ENCODE data around the gene ENOPH1. TPM values are rescaled to one million over a fixed set of nuclear protein-coding genes. Genes with fewer than 3 reads are reported as not detected.

The ENOPH1 gene
- total and polyA plus RNA-seq, 2 of the 13 experiments (the other 11 are each of a cell fraction or from before 2014, with no cell fraction given): 15.5 to 64.3 TPM

- ChIA-PET POLR2A (interaction anchor here (1.0 kb wide), 1 partner anchor 46 kb away, joined by 3 read pairs; no protein-coding TSS in a partner anchor), CTCF (ENCODE audit: low intra/inter-chr PET ratio, low total read pairs) (no interaction called here)
- no peaks in the 10 kb centered on the region for H3K79me2 ChIP-seq (ENCODE audit: insufficient read depth, low read length)
- no peaks in the 10 kb centered on the region for H3K4me1 ChIP-seq (ENCODE audit: insufficient read depth, low read length)
- TF ChIP-seq ATF2 (CRISPR knock-in tag; IDR thresholded peaks at IDR 0.05): no peak
- no peak for TF ChIP-seq ZNF101 (CRISPR knock-in tag; IDR thresholded peaks at IDR 0.05; ENCODE audit: borderline replicate concordance, low read depth)
- TF ChIP-seq ATF7-NPFF (CRISPR knock-in tag; IDR thresholded peaks at IDR 0.05; ENCODE audit: low read depth): no peak
- TF ChIP-seq MBD4 (IDR thresholded peaks at IDR 0.05; ENCODE audit: borderline replicate concordance, low read length): no peak
- TF ChIP-seq ZNF501 (CRISPR knock-in tag; IDR thresholded peaks at IDR 0.05): no peak
- no peak for TF ChIP-seq ETV5 (CRISPR knock-in tag; IDR thresholded peaks at IDR 0.05; ENCODE audit: borderline replicate concordance)
- no peak for TF ChIP-seq JUN (CRISPR knock-in tag; IDR thresholded peaks at IDR 0.05)
- no peak for TF ChIP-seq ZBTB39 (CRISPR knock-in tag; IDR thresholded peaks at IDR 0.05)
- TF ChIP-seq ZNF256 (CRISPR knock-in tag; conservative IDR thresholded peaks at IDR 0.05): no peak
- no peak for TF ChIP-seq ADNP (CRISPR knock-in tag; IDR thresholded peaks at IDR 0.05)
- no peak for TF ChIP-seq FOSL2 (CRISPR knock-in tag; IDR thresholded peaks at IDR 0.05)
- no peak for TF ChIP-seq KLF13 (CRISPR knock-in tag; IDR thresholded peaks at IDR 0.05)
- no peak for TF ChIP-seq NKX3-1 (CRISPR knock-in tag; IDR thresholded peaks at IDR 0.05)
- TF ChIP-seq DPF2 (CRISPR knock-in tag; IDR thresholded peaks at IDR 0.05; ENCODE audit: borderline replicate concordance, low read depth): no peak
- TF ChIP-seq KMT2B (CRISPR knock-in tag; IDR thresholded peaks at IDR 0.05): no peak
- TF ChIP-seq ZNF547 (CRISPR knock-in tag; IDR thresholded peaks at IDR 0.05): no peak
- no peak for TF ChIP-seq ZKSCAN1 (IDR thresholded peaks at IDR 0.05; ENCODE audit: low read length)
- TF ChIP-seq NCOA1 (CRISPR knock-in tag; IDR thresholded peaks at IDR 0.05): no peak
- no peak for TF ChIP-seq ZNF784 (CRISPR knock-in tag; IDR thresholded peaks at IDR 0.05; ENCODE audit: borderline replicate concordance)
- DNase-seq (ENCODE audit: low spot score) (no peak), ATAC-seq (no peak), FAIRE-seq (no peak)
- H3K36me3 ChIP-seq (replicated peaks in 1 of 2; ENCODE audit: control insufficient read depth in 1 of 2, insufficient read depth in 2 of 2, low read length in 2 of 2): no peaks in the 10 kb centered on the region
- H2AFZ ChIP-seq (ENCODE audit: low read length): no peak overlapping the region
- H3K4me2 ChIP-seq (ENCODE audit: low read depth, low read length): no peak overlapping the region
- intact Hi-C loops (cut with micrococcal nuclease; ENCODE audit: unreplicated experiment) (no loop called here), in situ Hi-C loops (cut with HindIII; ENCODE audit: extremely low pct_ligation_motif_present, low pct_unique_long_range_greater_than_20kb) (no loop called here)
- no peak overlapping the region for H3K4me3 ChIP-seq (replicated peaks in 1 of 3; ENCODE audit: insufficient read depth in 1 of 3, low read depth in 2 of 3, low read length in 3 of 3)
- H3K9me3 ChIP-seq (ENCODE audit: low read length): peaks cover 6% of the 10 kb centered on the region; the same call in 1 of the 2 replicates
- H3K9ac ChIP-seq (ENCODE audit: insufficient read depth, low read depth, low read length): no peak overlapping the region
- 51% methylated on average over 2 of the region's 2 CpGs for WGBS (ENCODE audit: low lambda C conversion rate)
- H4K20me1 ChIP-seq (ENCODE audit: insufficient read depth, low read length): no peaks in the 10 kb centered on the region
- no TSS peak for BruUV-seq (replicated peaks)
- no peaks in the 10 kb centered on the region for H3K27me3 ChIP-seq (ENCODE audit: control insufficient read depth in 1 of 2, insufficient read depth in 2 of 2, low read length in 2 of 2)
- H3K27ac ChIP-seq (ENCODE audit: extremely low read length, insufficient read depth, low read length): no peak overlapping the region
These were observed 47.6 kb upstream of the ENOPH1 start for GRCh38 chr4:82382751-82383150.
